Mesodermal cell (in vitro differentiated cells): ENCODE data around the gene ALG3.

Experiments
- H3K27ac ChIP-seq: 2 replicates; pipeline ENCODE4 v1.7.0; 2013; ENCODE audit warnings: mild to moderate bottlenecking, low read depth, low read length, moderate library complexity; ENCODE audit not compliant: severe bottlenecking
- H3K36me3 ChIP-seq: 2 replicates; pipeline ENCODE4 v1.7.1; 2013; ENCODE audit warnings: mild to moderate bottlenecking, low read length, moderate library complexity; ENCODE audit not compliant: control insufficient read depth, insufficient read depth
- H3K4me1 ChIP-seq: one replicate; pipeline ENCODE4 v1.7.1; 2013; ENCODE audit warnings: mild to moderate bottlenecking, low read length; ENCODE audit not compliant: insufficient read depth, control insufficient read depth, poor library complexity, severe bottlenecking
- H3K4me3 ChIP-seq: 2 replicates; pipeline ENCODE4 v1.7.0; 2013; ENCODE audit warnings: low read length, control low read depth, mild to moderate bottlenecking; ENCODE audit not compliant: insufficient read depth, poor library complexity, severe bottlenecking; ENCODE audit errors: extremely low read depth
- H3K9me3 ChIP-seq: 2 replicates; pipeline ENCODE4 v1.7.1; 2013; ENCODE audit warnings: mild to moderate bottlenecking, low read length, moderate library complexity; ENCODE audit not compliant: control insufficient read depth
- WGBS, 2 experiments: methylation state at CpG; one replicate each; pipeline ENCODE4 v1.1.5; 2013; ENCODE audit warnings: missing lambda C conversion rate in 2 of 2; ENCODE audit not compliant: insufficient coverage in 2 of 2; 5-methylcytosine and 5-hydroxymethylcytosine counted together

Gene ALG3

DNA sequence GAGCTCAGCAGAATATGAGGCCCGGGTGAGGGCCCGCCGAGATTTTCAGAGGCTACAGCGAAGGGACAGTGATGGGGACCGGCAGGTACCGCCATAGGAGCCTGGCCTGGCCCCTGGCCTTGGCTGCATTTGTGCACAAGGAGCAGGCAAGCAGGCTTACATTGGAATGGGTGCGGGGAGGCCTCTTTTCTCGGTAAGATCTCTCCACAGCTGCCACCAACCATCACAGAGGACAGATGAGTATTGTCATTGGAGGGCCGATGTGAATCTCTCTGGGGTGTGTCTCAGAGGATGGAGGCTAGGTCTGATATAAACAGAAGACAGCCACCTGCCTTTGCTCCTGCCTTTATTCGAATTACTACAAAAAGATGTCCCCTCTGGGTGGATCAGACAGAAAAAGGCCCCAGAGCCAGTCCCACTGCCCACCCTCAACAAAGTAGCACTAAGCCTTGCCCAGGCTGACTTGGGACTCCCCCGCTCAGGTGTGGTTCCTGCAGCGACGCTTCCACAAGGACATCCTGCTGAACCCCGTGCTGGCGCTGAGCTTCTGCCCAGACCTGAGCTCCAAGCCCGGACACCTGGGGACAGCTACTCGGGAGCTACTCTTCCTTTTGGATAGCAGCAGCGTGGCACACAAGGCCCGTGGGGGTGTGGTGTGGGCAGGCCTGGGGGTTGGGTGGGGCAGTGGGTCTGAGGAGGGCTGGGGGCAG, 13.9 kb downstream of the ALG3 start:
- no peak overlapping the region for H3K27ac ChIP-seq
- no peaks in the 10 kb centered on the region for H3K9me3 ChIP-seq
- WGBS, 2 experiments, result 87 to 92% methylated on average over 14 of the region's 19 CpGs
- H3K4me1 ChIP-seq, result peaks cover under 1% of the 10 kb centered on the region
- no peak overlapping the region for H3K4me3 ChIP-seq
- no peaks in the 10 kb centered on the region for H3K36me3 ChIP-seq

DNA sequence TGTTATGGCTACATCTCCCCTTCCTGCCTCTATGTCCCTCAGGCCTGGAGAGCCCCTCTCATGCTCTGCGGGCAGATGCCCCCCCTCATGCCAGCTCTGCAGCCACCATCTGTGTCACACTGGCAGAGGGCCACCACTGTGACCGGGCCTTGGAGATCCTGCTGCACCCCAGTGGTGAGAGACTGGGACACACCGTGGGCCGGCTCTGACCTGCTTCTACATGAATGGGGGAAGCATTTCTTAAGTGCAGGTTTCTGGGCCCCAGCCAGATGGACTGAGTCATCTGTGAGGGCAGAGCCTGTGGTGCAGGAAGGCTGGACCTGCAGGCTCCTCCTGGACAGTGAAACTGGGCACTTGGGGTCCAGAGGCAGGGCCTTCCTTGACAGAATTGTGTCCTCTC, 14.5 kb downstream of the ALG3 start:
- Histone ChIP-seq H3K4me3 (no peak overlapping the region), H3K4me1 (peaks cover 5% of the 10 kb centered on the region), H3K9me3 (no peaks in the 10 kb centered on the region), H3K27ac (no peak overlapping the region), H3K36me3 (no peaks in the 10 kb centered on the region)
- WGBS, 2 experiments, result 42% methylated on average over 3 of the region's 4 CpGs; no CpG with 5 or more reads in 1 of the 2 experiments

DNA sequence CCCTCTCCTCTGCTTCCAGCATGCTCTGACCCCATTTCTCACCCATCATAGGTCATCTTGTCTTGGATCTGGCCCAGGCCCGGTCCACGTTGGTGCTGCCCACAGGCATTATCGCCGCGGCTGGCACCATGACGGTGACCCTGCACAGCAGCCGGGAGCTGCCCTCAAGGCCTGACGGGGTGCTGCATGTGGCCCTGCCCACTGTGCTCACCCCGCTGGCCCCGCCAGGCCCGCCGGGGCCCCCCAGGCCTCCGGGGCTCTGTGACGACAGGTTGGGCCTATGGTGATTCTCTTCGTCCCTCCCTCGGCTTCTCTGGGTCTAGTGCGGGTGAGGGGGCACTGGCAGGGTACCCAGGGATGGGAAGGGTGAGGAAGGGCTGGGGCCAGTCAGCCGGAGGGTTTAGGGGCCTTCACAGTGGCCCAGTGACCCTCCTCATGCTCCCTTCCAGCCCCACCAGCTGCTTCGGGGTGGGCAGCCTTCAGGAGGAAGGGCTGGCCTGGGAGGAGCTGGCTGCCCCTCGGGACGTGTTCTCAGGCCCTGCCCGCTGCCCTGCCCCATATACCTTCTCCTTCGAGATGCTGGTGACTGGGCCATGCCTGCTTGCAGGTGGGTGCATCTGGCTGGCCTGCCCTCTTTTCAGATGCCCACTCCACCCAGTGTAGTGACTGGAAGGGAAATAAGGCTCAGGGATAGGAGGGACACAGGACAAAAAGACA, 15.5 kb downstream of the ALG3 start:
- 86 to 93% methylated on average over 14 to 23 of the region's 23 CpGs for WGBS, 2 experiments

DNA sequence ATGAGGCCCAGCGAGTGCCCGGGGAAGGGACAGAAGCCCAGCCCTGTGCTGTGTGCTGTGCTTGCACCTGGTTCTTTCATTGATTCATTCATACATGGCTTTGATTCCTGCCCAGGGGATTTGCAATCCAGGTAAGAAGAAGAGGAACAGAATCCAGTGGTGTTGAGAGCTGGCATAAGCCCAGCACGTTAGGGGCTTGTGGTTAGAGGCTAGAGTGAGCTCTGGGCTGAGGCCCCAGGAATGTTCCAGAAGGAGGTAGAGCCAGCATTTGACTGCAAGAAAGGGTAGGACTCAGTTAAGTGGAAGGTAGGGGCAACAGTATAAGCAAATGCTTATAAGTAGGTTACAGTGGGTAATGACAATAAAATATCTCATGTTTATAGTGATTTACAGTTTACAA, 17.1 kb downstream of the ALG3 start:
- 66% methylated on average over 3 of the region's 3 CpGs for WGBS, 2 experiments
- no peak overlapping the region for H3K27ac ChIP-seq
- H3K36me3 ChIP-seq, result no peaks in the 10 kb centered on the region

More for the DNA sequence above, 15.5 kb downstream of the ALG3 start:
- H3K9me3 ChIP-seq, result no peaks in the 10 kb centered on the region
- H3K36me3 ChIP-seq, result no peaks in the 10 kb centered on the region
- no peak overlapping the region for H3K4me3 ChIP-seq
- no peak overlapping the region for H3K27ac ChIP-seq
- peaks cover 5% of the 10 kb centered on the region for H3K4me1 ChIP-seq

DNA sequence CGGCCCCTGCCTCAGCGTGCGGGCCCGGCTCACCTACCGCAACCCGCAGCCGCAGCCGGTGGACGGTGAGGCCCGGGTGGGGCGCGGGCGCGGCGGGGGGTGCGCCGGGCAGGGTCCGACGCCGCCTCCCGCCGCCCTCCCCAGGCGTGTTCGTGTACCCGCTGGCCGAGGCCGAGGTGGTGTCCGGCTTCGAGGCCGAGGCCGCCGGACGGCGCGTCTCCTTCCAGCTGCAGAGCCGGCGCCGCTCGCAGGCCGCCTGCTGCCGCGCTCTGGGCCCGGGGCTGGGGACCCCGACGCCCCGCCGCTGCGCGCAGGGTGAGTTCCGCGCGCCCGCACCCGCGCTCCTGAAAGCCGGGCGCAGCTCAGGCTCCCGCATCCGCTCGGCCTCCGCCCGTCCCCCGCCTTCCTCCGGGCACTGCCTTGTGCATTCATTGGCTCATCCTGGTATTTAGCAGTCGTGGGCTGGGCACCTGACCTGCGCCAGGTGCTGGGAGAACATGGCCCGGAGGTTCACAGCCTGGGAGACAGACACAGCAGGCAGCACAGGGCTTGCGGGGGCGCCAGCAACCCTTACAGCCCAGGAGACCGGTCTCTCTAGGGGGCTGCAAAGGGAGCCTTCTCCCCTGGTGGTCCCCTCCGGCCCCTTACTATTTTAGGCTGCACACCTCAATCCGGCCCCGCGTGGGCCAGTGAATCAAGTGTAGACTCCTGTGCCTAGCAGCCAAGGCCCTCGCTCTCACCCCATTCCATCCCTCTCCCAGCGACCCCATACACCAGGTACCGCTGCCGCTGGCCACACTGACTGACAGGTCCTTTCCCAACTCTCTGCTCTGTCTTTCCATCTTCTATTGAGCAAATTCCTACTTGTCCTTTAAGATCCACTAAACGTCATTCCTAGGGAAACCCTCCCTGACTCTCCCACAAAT, 17.9 kb downstream of the ALG3 start:
- peaks cover 5% of the 10 kb centered on the region for H3K4me1 ChIP-seq
- no peaks in the 10 kb centered on the region for H3K9me3 ChIP-seq
- H3K27ac ChIP-seq, result no peak overlapping the region
- 7 to 10% methylated on average over 67 to 74 of the region's 79 CpGs for WGBS, 2 experiments
- H3K4me3 ChIP-seq, result no peak overlapping the region
- H3K36me3 ChIP-seq, result no peaks in the 10 kb centered on the region

More for the DNA sequence above, 17.1 kb downstream of the ALG3 start:
- Histone ChIP-seq H3K4me3 (no peak overlapping the region), H3K9me3 (no peaks in the 10 kb centered on the region), H3K4me1 (peaks cover 5% of the 10 kb centered on the region)

DNA sequence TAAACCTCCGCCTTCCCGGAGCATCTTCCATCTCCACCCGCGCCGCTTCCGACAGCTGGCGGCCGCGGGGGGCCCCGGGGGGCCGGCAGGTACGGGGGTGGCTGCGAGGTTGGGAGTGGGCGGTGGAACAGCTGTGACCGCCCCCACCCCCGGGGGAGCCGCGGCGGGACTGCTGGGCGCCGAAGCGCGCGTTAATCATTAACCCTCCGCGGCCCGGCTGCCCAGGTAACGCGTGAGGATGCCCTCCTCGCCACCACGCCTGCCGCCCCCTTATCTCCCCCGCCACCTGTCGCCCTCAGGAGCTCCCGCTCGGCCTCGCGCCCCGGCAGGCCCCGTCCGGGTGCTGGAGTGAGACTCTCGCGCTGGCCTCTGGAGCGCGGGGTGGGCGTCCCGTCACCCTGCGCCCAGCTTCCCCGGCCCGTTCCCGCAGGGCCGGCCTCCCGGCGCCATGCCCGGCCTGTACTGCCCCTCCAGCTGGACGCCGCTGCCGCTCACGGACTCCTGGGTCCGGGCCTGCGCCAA, 18.6 kb downstream of the ALG3 start:
- WGBS, 2 experiments, result 3% methylated on average over 31 to 60 of the region's 61 CpGs
- Histone ChIP-seq H3K4me1 (peaks cover 5% of the 10 kb centered on the region), H3K9me3 (no peaks in the 10 kb centered on the region), H3K36me3 (no peaks in the 10 kb centered on the region), H3K27ac (no peak overlapping the region), H3K4me3 (peak overlapping the region; percentile 22)

DNA sequence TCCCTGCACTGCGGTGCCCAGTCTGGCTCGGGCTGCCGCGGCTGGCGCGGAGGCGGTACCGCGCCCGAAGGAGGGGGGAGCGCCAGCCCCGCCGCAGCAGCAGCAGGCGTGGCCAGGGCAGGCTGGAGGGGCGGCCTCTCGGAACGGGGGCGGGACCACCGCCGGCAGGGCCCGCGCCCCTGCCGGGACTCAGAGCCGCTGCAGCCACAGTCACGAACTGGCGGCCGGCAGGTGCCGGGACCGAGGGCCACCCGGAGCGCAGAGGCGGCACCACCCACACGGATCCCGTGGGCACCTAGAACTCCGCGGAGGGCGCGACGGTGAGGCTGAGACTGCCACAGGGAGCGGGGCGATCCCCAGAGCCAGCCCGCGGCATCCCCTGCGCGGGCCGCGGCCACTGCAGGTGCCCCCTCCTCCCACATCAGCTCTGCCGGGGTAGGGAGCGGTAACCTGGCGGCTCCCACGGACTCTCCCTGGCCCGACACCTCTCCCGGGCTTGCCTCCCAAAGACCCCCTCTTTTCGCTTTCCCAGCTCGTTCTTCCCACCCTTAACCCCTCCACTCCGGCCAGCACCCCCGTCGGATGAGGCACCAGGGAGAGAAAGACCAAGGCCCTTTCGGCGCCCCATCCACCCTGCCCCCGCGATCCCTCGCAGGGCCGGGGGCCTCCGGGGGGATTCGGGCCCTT, 19.2 kb downstream of the ALG3 start, which contains the start of gene VWA5B2:
TSS of gene VWA5B2 (plus strand) at position 192 of the 687 bp plus-strand sequence. CDS start 944 bp downstream, outside the sequence.
- Histone ChIP-seq H3K27ac (no peak within 1 kb of the TSS), H3K4me3 (peak within 1 kb of the TSS; percentile 22), H3K4me1 (peaks cover 5% of the 10 kb centered on the region), H3K9me3 (no peaks in the 10 kb centered on the region), H3K36me3 (no peaks in the 10 kb centered on the region)
- 1 to 3% methylated on average over 54 to 62 of the region's 66 CpGs for WGBS, 2 experiments

DNA sequence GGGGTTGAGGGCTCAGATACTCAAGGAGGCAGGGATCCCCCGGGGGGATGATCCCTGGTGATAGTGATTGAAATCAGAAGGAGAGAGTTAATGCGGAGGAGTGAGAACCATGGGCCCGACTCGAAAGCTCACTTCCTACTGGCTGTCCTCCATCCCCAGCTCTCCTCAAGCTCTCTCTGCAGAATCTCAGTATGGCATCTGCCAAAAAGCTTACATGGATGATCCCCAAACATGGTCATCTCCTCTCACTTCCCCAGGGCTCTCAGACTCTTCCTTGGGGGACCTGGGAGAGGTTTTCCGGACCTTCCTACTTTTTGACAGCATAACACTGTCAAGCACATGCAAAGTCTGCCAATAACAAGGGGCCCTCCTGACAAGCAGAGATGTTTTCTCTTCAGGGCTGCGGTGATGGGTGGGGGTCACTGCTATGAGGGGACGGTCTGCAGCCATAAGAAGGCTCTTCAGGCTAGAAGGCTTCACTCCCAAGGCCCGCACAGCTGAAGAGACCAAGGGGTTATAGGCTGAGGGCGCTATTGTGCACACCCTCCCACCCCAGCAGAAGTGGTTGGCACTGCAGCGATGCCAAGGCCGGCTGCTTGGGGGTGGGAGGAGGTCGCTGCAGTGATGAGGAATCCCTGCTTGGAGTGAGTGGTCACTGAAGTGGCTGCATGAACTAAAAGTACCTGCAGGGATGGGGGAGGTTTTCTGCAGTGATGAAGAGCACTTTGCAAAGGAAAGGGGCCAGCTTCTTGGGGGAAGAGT, 20.2 kb downstream of the ALG3 start:
- H3K9me3 ChIP-seq, result no peaks in the 10 kb centered on the region
- no peak overlapping the region for H3K4me3 ChIP-seq
- no peaks in the 10 kb centered on the region for H3K36me3 ChIP-seq
- no peak overlapping the region for H3K27ac ChIP-seq
- H3K4me1 ChIP-seq, result peaks cover 5% of the 10 kb centered on the region
- 16 to 37% methylated on average over 6 to 7 of the region's 12 CpGs for WGBS, 2 experiments

DNA sequence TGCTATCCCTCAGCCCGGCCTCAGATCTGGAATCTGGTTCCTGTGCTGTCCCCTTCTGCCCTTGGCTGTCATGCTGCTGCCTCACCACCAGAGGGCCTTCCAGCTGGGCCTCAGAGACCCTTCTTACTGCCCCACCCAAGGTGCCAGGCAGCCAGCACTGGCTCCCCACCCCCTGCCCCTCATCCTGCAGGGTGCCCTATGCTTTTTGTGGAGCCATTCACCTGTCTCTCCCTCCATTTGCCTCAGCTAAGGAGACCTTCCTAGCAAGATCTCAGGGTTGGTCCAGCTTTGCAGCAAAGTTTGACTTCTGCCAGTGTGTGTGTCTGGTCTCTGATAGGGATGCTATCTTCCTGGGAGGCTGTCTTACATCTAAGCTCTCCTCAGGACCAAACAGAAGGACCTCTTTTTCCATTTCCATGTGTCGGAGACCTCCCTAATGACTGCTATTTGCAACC, 21.3 kb downstream of the ALG3 start:
- H3K4me3 ChIP-seq, result no peak overlapping the region
- WGBS, 2 experiments, result 58 to 67% methylated on average over 2 of the region's 2 CpGs
- no peaks in the 10 kb centered on the region for H3K36me3 ChIP-seq
- peaks cover 5% of the 10 kb centered on the region for H3K4me1 ChIP-seq
- H3K27ac ChIP-seq, result no peak overlapping the region
- no peaks in the 10 kb centered on the region for H3K9me3 ChIP-seq
